IPS DF 4.7 (cell line): ENCODE results near the gene COL9A1.
"Not testable (repeated sequence)": the region's sequence is repeated elsewhere in the genome, so short reads cannot be mapped to it uniquely, and the experiment has no call there.

Experiments
- DNase-seq: peaks from one replicate; pipeline ENCODE4 v3.0.0-alpha.2; 2013; ENCODE audit warnings: low spot score; ENCODE audit errors: extremely low read depth

COL9A1 gene

GRCh38 chr6:70303034-70303525 lies at the start of gene COL9A1:
TSS of gene COL9A1 (minus strand) at chr6:70303084. CDS start at chr6:70302924, 160 bp downstream.
- DNase-seq = no peak

GRCh38 chr6:70351461-70351860 lies 48.6 kb upstream of the COL9A1 start:
- DNase-seq = no peak

GRCh38 chr6:70345619-70346018 lies 42.7 kb upstream of the COL9A1 start:
- no peak for DNase-seq

- DNase-seq = no peak
These were observed 40.4 kb upstream of the COL9A1 start for GRCh38 chr6:70343313-70343712.

GRCh38 chr6:70339810-70340209 lies 36.9 kb upstream of the COL9A1 start:
- not testable (repeated sequence) for DNase-seq

- no peak for DNase-seq
These were observed 35.9 kb upstream of the COL9A1 start for GRCh38 chr6:70338775-70339174.

GRCh38 chr6:70337743-70338105 lies 34.8 kb upstream of the COL9A1 start:
- DNase-seq = no peak

GRCh38 chr6:70336996-70337742 lies 34.3 kb upstream of the COL9A1 start:
- DNase-seq = no peak

GRCh38 chr6:70327036-70327435 lies 24.2 kb upstream of the COL9A1 start:
- DNase-seq = no peak

- no peak for DNase-seq
These were observed 22.1 kb upstream of the COL9A1 start for GRCh38 chr6:70325009-70325408.

GRCh38 chr6:70317799-70318198 lies 14.9 kb upstream of the COL9A1 start:
- DNase-seq = not testable (repeated sequence)

- no peak for DNase-seq
These were observed 12.3 kb upstream of the COL9A1 start for GRCh38 chr6:70315079-70315751.

GRCh38 chr6:70314296-70314695 lies 11.4 kb upstream of the COL9A1 start:
- no peak for DNase-seq

GRCh38 chr6:70312165-70312745 lies 9.4 kb upstream of the COL9A1 start:
- DNase-seq = no peak

- no peak for DNase-seq
These were observed 7.3 kb upstream of the COL9A1 start for GRCh38 chr6:70310063-70310694.

- no peak for DNase-seq
These were observed 6.4 kb upstream of the COL9A1 start for GRCh38 chr6:70309243-70309642.

GRCh38 chr6:70308142-70308541 lies 5.3 kb upstream of the COL9A1 start:
- DNase-seq = not testable (repeated sequence)

GRCh38 chr6:70307008-70307407 lies 4.1 kb upstream of the COL9A1 start:
- DNase-seq = no peak

- DNase-seq = no peak
These were observed 1.7 kb upstream of the COL9A1 start for GRCh38 chr6:70304616-70305015.

GRCh38 chr6:70299456-70299855 lies 3.4 kb downstream of the COL9A1 start:
- DNase-seq = no peak

GRCh38 chr6:70298068-70298467 lies 4.8 kb downstream of the COL9A1 start:
- DNase-seq = no peak

- no peak for DNase-seq
These were observed 10.7 kb downstream of the COL9A1 start for GRCh38 chr6:70292193-70292592.
